Vagina (tissue), 2 donors: ENCODE results near the gene SLC7A8.

ENCODE experiments used
- CTCF ChIP-seq, 3 experiments: fragments of 450-650 bp in 2 of 3; fragments of 200-600 bp in 1 of 3; sonication (generic) in 1 of 3; IDR thresholded peaks; one replicate each; pipeline ENCODE4 v1.5.1; 2017 to 2019; ENCODE audit warnings: antibody characterized with exemption in 3 of 3, mild to moderate bottlenecking in 2 of 3, moderate library complexity in 2 of 3
- POLR2A ChIP-seq, 2 donors: fragments of 450-650 bp; IDR thresholded peaks; one replicate each; pipeline ENCODE4 v1.6.1; 2017; ENCODE audit warnings: antibody characterized with exemption in 2 of 2, mild to moderate bottlenecking in 2 of 2, moderate library complexity in 2 of 2
- POLR2AphosphoS5 ChIP-seq, 2 donors: sonication (generic); formaldehyde crosslinking; IDR thresholded peaks; one replicate each; pipeline ENCODE4 v1.9.0; 2017; ENCODE audit warnings: antibody characterized with exemption in 2 of 2, mild to moderate bottlenecking in 2 of 2, low read depth in 1 of 2; ENCODE audit not compliant: insufficient read depth in 1 of 2

- no peak for TF ChIP-seq POLR2A (IDR thresholded peaks at IDR 0.05)
- TF ChIP-seq CTCF (IDR thresholded peaks at IDR 0.05) = no peak
- TF ChIP-seq POLR2AphosphoS5 (IDR thresholded peaks at IDR 0.05; ENCODE audit: insufficient read depth in 1 of 2, low read depth in 1 of 2) = no peak
These were observed 55.6 kb downstream of the SLC7A8 start for GRCh38 chr14:23127861-23128260.
